Measurements from ENCODE around the gene LPAR1.

LPAR1 gene

DNA sequence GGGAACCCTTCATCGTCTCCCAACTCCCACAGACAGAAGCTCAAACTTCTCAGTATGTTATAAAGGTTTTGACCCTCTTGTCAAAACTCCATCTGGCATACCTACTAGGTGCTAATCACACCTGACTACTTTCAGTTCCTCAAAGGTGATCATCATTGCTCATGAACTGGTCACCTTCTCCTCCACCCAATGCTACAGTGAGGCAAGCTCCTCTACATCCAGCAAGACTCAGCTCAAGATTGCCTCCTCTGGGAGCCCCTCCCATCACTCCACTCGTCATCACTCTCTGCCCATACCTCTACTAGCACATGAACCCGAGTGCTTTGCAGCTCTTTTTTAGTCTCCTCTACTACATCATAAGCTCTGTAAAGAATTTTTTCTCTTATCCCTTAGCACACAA lies 102.4 kb downstream of the LPAR1 start:
- Histone ChIP-seq H3K4me3 (ENCODE audit: low read depth, low read length) (no peak overlapping the region), H3K4me1 (ENCODE audit: control insufficient read depth, insufficient read depth, low read length) (no peaks in the 10 kb centered on the region), H3K27ac (ENCODE audit: extremely low read depth, low read depth, low read length) (no peak overlapping the region), H3K9me3 (ENCODE audit: control insufficient read depth, insufficient read depth, low read depth, low read length) (no peaks in the 10 kb centered on the region), H3K36me3 (ENCODE audit: control insufficient read depth in 2 of 2, insufficient read depth in 1 of 2, low read length in 2 of 2) (peaks cover 0 to 7% of the 10 kb centered on the region in 2 experiments; a peak in 1 of 3 replicates)
- ChIA-PET POLR2A (no interaction called here), CTCF (interaction anchor here (0.6 kb wide), 1 partner anchor 244 kb away, joined by 3 read pairs; no protein-coding TSS in a partner anchor)
- TF ChIP-seq ZNF626 (tag by site-specific recombination; IDR thresholded peaks at IDR 0.05) (no peak), ZFHX2 (tag by site-specific recombination; conservative IDR thresholded peaks at IDR 0.05) (no peak), ZNF747 (tag by site-specific recombination; IDR thresholded peaks at IDR 0.05) (no peak), ZFP69B (tag by site-specific recombination; IDR thresholded peaks at IDR 0.05) (no peak), ZNF114 (tag by site-specific recombination; IDR thresholded peaks at IDR 0.05) (no peak), ZNF549 (tag by site-specific recombination; IDR thresholded peaks at IDR 0.05) (no peak), ZNF112 (tag by site-specific recombination; IDR thresholded peaks at IDR 0.05) (no peak), ZBTB1 (tag by site-specific recombination; IDR thresholded peaks at IDR 0.05) (no peak), ZNF132 (tag by site-specific recombination; IDR thresholded peaks at IDR 0.05; ENCODE audit: borderline replicate concordance) (no peak), ZFP37 (tag by site-specific recombination; IDR thresholded peaks at IDR 0.05) (no peak), ZNF837 (tag by site-specific recombination; IDR thresholded peaks at IDR 0.05) (no peak)
- TF ChIP-seq, protein P1, sequence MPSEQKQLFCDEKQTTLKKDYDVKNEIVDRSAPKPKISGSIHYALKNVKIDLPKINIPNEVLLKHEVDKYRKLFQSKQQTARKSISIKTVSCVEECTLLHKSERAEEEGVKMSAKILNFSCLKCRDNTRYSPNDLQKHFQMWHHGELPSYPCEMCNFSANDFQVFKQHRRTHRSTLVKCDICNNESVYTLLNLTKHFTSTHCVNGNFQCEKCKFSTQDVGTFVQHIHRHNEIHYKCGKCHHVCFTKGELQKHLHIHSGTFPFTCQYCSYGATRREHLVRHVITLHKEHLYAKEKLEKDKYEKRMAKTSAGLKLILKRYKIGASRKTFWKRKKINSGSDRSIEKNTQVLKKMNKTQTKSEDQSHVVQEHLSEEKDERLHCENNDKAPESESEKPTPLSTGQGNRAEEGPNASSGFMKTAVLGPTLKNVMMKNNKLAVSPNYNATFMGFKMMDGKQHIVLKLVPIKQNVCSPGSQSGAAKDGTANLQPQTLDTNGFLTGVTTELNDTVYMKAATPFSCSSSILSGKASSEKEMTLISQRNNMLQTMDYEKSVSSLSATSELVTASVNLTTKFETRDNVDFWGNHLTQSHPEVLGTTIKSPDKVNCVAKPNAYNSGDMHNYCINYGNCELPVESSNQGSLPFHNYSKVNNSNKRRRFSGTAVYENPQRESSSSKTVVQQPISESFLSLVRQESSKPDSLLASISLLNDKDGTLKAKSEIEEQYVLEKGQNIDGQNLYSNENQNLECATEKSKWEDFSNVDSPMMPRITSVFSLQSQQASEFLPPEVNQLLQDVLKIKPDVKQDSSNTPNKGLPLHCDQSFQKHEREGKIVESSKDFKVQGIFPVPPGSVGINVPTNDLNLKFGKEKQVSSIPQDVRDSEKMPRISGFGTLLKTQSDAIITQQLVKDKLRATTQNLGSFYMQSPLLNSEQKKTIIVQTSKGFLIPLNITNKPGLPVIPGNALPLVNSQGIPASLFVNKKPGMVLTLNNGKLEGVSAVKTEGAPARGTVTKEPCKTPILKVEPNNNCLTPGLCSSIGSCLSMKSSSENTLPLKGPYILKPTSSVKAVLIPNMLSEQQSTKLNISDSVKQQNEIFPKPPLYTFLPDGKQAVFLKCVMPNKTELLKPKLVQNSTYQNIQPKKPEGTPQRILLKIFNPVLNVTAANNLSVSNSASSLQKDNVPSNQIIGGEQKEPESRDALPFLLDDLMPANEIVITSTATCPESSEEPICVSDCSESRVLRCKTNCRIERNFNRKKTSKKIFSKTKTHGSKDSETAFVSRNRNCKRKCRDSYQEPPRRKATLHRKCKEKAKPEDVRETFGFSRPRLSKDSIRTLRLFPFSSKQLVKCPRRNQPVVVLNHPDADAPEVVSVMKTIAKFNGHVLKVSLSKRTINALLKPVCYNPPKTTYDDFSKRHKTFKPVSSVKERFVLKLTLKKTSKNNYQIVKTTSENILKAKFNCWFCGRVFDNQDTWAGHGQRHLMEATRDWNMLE (tag by site-specific recombination; conservative IDR thresholded peaks at IDR 0.05; ENCODE audit: low read depth), result no peak
- TF ChIP-seq, protein P2, sequence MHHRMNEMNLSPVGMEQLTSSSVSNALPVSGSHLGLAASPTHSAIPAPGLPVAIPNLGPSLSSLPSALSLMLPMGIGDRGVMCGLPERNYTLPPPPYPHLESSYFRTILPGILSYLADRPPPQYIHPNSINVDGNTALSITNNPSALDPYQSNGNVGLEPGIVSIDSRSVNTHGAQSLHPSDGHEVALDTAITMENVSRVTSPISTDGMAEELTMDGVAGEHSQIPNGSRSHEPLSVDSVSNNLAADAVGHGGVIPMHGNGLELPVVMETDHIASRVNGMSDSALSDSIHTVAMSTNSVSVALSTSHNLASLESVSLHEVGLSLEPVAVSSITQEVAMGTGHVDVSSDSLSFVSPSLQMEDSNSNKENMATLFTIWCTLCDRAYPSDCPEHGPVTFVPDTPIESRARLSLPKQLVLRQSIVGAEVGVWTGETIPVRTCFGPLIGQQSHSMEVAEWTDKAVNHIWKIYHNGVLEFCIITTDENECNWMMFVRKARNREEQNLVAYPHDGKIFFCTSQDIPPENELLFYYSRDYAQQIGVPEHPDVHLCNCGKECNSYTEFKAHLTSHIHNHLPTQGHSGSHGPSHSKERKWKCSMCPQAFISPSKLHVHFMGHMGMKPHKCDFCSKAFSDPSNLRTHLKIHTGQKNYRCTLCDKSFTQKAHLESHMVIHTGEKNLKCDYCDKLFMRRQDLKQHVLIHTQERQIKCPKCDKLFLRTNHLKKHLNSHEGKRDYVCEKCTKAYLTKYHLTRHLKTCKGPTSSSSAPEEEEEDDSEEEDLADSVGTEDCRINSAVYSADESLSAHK (tag by site-specific recombination; IDR thresholded peaks at IDR 0.05), result no peak
- TF ChIP-seq, protein P3, sequence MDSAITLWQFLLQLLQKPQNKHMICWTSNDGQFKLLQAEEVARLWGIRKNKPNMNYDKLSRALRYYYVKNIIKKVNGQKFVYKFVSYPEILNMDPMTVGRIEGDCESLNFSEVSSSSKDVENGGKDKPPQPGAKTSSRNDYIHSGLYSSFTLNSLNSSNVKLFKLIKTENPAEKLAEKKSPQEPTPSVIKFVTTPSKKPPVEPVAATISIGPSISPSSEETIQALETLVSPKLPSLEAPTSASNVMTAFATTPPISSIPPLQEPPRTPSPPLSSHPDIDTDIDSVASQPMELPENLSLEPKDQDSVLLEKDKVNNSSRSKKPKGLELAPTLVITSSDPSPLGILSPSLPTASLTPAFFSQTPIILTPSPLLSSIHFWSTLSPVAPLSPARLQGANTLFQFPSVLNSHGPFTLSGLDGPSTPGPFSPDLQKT (IDR thresholded peaks at IDR 0.05; ENCODE audit: borderline replicate concordance, low read depth, low read length), result no peak
- TF ChIP-seq, protein P4, sequence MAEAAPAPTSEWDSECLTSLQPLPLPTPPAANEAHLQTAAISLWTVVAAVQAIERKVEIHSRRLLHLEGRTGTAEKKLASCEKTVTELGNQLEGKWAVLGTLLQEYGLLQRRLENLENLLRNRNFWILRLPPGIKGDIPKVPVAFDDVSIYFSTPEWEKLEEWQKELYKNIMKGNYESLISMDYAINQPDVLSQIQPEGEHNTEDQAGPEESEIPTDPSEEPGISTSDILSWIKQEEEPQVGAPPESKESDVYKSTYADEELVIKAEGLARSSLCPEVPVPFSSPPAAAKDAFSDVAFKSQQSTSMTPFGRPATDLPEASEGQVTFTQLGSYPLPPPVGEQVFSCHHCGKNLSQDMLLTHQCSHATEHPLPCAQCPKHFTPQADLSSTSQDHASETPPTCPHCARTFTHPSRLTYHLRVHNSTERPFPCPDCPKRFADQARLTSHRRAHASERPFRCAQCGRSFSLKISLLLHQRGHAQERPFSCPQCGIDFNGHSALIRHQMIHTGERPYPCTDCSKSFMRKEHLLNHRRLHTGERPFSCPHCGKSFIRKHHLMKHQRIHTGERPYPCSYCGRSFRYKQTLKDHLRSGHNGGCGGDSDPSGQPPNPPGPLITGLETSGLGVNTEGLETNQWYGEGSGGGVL (tag by site-specific recombination; IDR thresholded peaks at IDR 0.05), result no peak
